ENCODE measurements around the gene SLC4A9.

SLC4A9 gene

DNA sequence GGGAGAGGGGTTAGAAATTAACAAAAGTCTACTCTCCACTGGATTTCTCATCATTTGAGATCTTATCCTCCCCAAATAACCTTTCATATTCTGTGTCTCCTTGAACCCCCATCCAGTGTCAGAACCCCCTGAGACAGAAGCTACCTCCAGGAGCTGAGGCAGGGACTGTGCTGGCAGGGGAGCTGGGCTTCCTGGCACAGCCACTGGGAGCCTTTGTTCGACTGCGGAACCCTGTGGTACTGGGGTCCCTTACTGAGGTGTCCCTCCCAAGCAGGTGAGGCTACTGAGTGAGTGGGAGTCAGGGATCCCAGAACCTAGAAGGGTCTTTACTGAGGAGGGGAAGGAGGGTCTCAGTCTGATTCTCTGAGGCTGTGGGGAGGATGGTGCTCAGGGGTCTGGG, 1.9 kb downstream of the SLC4A9 start:
- Histone ChIP-seq H3K36me3 (ENCODE audit: insufficient read depth, low read length) (no peaks in the 10 kb centered on the region), H3K4me2 (ENCODE audit: low read length) (no peak overlapping the region)
- TF ChIP-seq EZH2 (IDR thresholded peaks at IDR 0.05; ENCODE audit: borderline replicate concordance, low read length), result no peak
- TF ChIP-seq, protein P1, sequence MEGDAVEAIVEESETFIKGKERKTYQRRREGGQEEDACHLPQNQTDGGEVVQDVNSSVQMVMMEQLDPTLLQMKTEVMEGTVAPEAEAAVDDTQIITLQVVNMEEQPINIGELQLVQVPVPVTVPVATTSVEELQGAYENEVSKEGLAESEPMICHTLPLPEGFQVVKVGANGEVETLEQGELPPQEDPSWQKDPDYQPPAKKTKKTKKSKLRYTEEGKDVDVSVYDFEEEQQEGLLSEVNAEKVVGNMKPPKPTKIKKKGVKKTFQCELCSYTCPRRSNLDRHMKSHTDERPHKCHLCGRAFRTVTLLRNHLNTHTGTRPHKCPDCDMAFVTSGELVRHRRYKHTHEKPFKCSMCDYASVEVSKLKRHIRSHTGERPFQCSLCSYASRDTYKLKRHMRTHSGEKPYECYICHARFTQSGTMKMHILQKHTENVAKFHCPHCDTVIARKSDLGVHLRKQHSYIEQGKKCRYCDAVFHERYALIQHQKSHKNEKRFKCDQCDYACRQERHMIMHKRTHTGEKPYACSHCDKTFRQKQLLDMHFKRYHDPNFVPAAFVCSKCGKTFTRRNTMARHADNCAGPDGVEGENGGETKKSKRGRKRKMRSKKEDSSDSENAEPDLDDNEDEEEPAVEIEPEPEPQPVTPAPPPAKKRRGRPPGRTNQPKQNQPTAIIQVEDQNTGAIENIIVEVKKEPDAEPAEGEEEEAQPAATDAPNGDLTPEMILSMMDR (IDR thresholded peaks at IDR 0.05; ENCODE audit: low read length), result no peak

DNA sequence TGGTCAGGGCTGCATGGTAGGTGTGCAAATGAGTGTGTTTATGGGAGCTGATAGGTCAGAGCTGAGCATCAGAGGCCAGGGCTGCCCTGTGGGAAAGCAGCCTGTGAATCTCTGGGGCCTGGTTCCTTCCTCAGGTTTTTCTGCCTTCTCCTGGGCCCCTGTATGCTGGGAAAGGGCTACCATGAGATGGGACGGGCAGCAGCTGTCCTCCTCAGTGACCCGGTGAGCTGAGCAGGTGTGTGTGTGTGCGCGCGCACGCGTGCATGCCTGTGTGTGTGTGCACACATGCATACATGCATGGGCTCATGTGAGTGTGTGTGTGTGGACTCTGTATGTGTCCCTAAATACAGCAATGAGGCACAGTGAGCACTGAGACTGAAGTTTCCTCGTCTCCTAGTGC, 2.3 kb downstream of the SLC4A9 start:
- Histone ChIP-seq H3K4me2 (ENCODE audit: low read length) (no peak overlapping the region), H3K9me3 (ENCODE audit: low read length) (no peaks in the 10 kb centered on the region), H3K36me3 (ENCODE audit: insufficient read depth, low read length) (no peaks in the 10 kb centered on the region), H3K27me3 (ENCODE audit: insufficient read depth, low read length) (no peaks in the 10 kb centered on the region), H3K9ac (ENCODE audit: low read length) (no peak overlapping the region), H3K79me2 (ENCODE audit: insufficient read depth, low read length) (no peaks in the 10 kb centered on the region), H3F3A (ENCODE audit: insufficient read depth, low read length) (no peaks in the 10 kb centered on the region), H3K4me1 (ENCODE audit: insufficient read depth, low read length, severe bottlenecking) (peaks cover 14% of the 10 kb centered on the region), H3K9me2 (ENCODE audit: low read depth, low read length) (no peaks in the 10 kb centered on the region), H2AFZ (ENCODE audit: low read length) (no peak overlapping the region), H3K27ac (ENCODE audit: low read depth, low read length, poor library complexity, severe bottlenecking) (no peak overlapping the region), H4K20me1 (ENCODE audit: insufficient read depth, low read length) (no peaks in the 10 kb centered on the region), H3K4me3 (ENCODE audit: low read depth, low read length, poor library complexity, severe bottlenecking) (no peak overlapping the region)
- TF ChIP-seq EZH2 (IDR thresholded peaks at IDR 0.05; ENCODE audit: borderline replicate concordance, low read length), result no peak
- TF ChIP-seq, protein P1 (IDR thresholded peaks at IDR 0.05; ENCODE audit: low read length), result no peak

More for the DNA sequence above, 1.9 kb downstream of the SLC4A9 start:
- Histone ChIP-seq H3K27ac (ENCODE audit: low read depth, low read length, poor library complexity, severe bottlenecking) (no peak overlapping the region), H3K4me3 (ENCODE audit: low read depth, low read length, poor library complexity, severe bottlenecking) (no peak overlapping the region), H3F3A (ENCODE audit: insufficient read depth, low read length) (no peaks in the 10 kb centered on the region), H3K4me1 (ENCODE audit: insufficient read depth, low read length, severe bottlenecking) (peaks cover 18% of the 10 kb centered on the region), H3K79me2 (ENCODE audit: insufficient read depth, low read length) (no peaks in the 10 kb centered on the region), H3K9me3 (ENCODE audit: low read length) (no peaks in the 10 kb centered on the region), H3K9ac (ENCODE audit: low read length) (no peak overlapping the region), H3K9me2 (ENCODE audit: low read depth, low read length) (no peaks in the 10 kb centered on the region), H3K27me3 (ENCODE audit: insufficient read depth, low read length) (no peaks in the 10 kb centered on the region), H2AFZ (ENCODE audit: low read length) (no peak overlapping the region), H4K20me1 (ENCODE audit: insufficient read depth, low read length) (no peaks in the 10 kb centered on the region)

- Histone ChIP-seq H3K36me3 (ENCODE audit: insufficient read depth, low read length) (no peaks in the 10 kb centered on the region), H4K20me1 (ENCODE audit: insufficient read depth, low read length) (no peaks in the 10 kb centered on the region), H3K9me3 (ENCODE audit: low read length) (no peaks in the 10 kb centered on the region), H3K4me3 (ENCODE audit: low read depth, low read length, poor library complexity, severe bottlenecking) (peak overlapping the region; percentile 55), H3K9ac (ENCODE audit: low read length) (peak overlapping the region; percentile 34), H3K9me2 (ENCODE audit: low read depth, low read length) (no peaks in the 10 kb centered on the region), H3K4me1 (ENCODE audit: insufficient read depth, low read length, severe bottlenecking) (peaks cover 7% of the 10 kb centered on the region), H3F3A (ENCODE audit: insufficient read depth, low read length) (no peaks in the 10 kb centered on the region), H2AFZ (ENCODE audit: low read length) (no peak overlapping the region), H3K27me3 (ENCODE audit: insufficient read depth, low read length) (no peaks in the 10 kb centered on the region), H3K27ac (ENCODE audit: low read depth, low read length, poor library complexity, severe bottlenecking) (no peak overlapping the region), H3K4me2 (ENCODE audit: low read length) (peak overlapping the region; percentile 70), H3K79me2 (ENCODE audit: insufficient read depth, low read length) (no peaks in the 10 kb centered on the region)
- TF ChIP-seq, protein P1 (IDR thresholded peaks at IDR 0.05; ENCODE audit: low read length), result peak; percentile 98
- no peak for TF ChIP-seq EZH2 (IDR thresholded peaks at IDR 0.05; ENCODE audit: borderline replicate concordance, low read length)
Measured at GRCh38 chr5:140362875-140363630, 3.1 kb downstream of the SLC4A9 start.
